T-helper 9 cell (primary cell): ENCODE data around the gene SDCCAG8.

ENCODE experiments used
- DNase-seq: peaks from one replicate; pipeline ENCODE4 v3.0.0-alpha.2; 2020

Gene SDCCAG8

DNA sequence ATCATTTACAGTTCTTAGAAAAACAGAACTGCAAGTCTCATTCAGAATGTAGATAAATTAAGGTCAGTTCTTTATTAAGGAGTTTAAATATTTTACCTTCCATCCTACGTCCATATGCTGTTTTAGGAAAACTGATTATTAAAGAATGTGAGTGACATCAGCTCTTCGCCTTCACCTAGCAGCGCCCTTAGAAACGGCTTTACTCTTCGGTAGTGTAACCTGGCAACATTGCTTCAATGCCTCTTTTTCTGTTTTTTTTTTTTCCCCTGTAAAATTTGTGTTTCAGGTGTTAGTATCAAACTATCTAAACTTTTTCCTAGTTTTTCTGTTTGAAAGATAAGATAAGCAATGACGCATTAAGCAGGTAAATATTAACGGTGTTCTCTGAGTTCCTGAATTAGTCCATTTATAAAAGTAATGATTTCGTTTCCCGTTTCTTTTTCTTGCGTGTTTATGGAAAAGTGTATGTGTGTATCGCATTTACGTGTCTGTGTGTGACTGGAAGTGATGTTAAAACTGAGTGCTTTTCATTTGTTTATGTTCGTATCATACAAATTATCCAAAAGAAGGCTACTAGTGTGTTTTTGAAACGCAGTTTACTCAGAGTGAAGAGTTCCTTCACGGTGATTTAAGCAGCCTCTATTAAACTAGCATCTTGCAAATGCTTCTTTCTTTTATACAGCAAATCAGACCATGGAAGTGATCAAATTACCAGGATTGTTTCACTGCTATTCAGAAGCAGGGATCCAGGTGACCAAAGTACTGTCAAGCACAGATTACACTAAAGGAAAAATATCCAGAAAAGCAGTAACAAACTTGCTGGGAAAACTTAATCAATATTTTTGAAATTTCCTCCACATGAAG, 139.0 kb downstream of the SDCCAG8 start:
- DNase-seq: no peak

DNA sequence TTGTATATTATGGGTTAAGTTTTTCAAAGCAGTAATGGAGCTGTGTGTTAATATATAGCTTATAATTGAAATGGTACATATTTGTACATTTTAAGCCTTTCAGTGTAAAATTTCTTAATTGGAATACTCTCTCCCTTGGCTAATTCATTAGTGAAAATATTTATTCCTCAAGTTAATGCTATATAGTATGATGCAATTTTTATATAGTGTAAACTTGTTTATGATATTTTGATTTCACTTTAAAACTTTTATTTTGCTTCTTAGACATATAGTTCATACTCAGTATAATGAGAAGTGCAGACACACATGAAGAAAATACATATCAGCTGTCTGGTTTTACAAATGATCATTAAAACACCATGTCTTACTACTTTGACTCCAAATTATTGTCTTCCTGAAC, 140.6 kb downstream of the SDCCAG8 start:
- DNase-seq: no peak

DNA sequence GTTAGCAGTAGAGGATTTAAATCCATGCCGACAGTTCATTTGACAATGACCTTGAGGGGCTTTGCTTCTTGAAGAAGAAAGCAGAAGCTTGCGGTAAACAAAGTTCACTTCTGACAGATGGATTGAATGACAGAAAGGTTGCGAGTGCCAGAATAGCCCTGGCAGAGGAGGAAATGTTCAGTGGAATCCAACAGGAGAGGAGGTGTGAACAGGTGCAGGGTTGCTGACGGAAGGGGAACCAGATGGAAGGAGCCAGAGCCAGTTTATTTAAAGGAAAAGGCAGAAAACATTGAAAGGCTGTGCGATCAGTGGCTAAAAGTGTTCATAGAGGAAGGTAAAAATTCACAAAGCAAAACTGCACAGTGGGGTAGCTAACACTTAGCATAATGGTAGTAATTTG, 141.0 kb downstream of the SDCCAG8 start:
- no peak for DNase-seq

DNA sequence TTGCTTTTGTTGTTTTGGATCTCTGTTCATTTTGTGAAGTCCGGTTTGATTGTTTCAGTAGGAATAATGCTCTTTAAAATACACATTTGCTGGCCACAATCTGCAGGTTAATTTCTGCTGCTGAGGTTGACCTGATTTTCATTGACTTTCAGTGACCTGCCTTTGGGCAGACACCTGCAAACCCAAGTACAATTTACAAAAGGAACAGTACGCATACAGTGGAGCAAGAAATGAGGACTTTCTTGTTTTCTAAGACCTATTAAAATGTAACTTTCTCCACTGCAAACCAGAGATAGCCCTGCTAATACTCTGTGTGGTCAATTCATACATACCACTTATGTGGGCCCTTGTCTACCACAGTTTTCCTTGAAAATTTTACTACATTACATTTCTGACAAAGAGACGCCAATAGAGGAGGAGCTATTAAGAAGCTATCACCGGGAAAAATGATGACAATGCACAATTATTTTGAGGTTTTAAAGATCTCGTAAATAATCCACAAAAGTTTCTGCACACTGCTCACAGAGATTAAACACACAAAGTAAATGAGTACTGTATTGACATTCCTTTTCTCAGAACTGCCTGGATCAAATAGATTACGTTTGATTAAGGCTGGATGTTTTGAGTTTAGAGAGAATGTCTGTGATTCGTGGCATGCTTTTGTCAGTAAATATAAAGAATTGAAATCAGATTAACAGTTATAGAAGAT, 141.9 kb downstream of the SDCCAG8 start:
- no peak for DNase-seq

DNA sequence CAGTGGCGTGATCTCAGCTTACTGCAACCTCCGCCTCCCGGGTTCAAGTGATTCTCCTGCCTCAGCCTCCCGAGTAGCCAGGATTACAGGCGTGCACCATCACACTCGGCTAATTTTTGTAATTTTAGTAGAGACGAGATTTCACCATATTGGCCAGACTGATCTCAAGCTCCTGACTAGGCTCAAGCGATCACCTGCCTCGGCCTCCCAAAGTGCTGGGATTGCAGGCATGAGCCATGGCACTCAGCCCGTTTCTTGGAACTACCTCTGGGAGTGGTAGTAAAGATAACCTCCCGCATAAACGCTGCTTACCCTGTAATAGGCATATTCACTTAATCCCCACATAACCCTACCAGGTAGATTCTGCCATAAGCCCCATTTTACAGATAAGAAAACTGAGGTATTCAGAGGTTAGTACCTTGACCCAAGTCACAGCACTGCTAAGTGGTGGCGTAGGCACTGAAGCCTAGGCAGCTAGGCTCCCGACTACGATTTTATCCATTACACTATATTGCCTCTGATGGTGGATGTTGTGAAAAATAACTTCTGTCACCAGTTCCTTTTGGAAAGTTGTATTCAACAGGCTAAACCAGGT, 143.8 kb downstream of the SDCCAG8 start:
- DNase-seq: no peak

DNA sequence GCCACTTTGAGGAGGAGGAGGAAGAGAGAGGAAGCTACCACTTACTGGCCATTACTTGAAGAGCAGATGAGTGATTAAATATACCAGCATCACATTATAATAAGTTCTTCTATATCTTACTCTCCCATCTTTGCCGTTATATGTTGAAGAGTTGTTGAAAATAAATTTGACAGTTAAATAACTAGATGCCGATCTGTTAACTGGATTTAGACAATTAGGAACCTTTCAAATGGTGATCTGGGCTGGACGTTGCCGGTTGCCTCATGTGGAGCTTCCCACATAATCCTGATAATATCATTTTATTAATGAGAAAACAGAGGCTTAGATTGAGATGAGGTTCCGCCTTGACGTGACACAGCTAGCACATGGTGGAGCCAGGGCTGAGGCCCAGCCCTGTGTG, 147.0 kb downstream of the SDCCAG8 start:
- DNase-seq: no peak

DNA sequence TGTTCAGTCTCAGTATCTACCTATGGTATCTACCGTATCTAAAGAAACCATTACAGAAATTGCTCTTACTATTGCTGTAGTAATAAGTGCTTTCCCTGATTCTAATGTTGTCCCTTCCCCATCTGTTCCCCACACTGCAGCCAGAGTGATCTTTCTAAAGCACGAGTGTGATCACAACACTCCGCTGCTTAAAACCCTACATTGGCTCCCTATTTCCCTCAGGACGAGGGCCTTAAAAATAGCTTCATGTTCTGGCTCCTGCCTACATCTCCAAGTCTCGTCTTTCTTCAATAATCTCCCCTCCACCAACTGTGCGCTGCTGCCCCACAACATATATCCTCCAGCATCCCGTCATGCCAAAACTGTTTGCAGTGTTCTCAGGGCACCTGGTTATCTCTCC, 150.6 kb downstream of the SDCCAG8 start:
- no peak for DNase-seq

DNA sequence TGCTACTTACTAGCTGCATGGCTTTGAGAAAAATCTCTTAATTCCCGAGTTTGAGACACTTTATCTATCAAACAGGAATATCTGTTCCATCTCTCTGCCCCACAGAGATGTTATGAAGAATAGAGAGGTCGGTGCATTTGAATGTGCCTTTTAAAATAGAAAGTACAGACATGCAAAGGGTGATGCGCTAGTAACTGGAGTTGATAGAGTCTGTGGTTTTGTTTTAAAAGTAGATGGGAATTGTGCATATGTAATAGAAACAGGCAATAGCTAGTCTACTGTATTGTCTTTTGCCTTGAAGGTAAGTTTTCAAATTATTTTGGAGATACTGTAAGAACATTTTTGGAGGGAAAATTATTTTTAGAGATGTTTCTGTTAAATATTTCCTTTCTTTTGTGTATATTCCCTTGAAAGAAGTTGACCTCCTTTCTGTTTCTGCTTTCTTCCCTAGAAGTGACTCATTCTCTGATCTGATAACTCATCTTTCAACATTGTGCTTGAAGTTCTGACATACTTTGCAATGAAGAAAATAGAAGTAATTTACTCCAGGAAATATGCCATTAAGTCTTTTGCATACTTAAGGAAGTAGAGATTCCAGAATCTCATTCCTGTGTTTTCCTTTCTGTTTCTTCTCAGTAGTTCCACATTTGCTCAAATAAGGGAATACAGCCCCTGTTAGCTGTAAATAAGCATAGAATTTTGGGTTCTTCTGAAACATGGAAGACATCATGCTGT, 151.6 kb downstream of the SDCCAG8 start:
- DNase-seq: no peak

DNA sequence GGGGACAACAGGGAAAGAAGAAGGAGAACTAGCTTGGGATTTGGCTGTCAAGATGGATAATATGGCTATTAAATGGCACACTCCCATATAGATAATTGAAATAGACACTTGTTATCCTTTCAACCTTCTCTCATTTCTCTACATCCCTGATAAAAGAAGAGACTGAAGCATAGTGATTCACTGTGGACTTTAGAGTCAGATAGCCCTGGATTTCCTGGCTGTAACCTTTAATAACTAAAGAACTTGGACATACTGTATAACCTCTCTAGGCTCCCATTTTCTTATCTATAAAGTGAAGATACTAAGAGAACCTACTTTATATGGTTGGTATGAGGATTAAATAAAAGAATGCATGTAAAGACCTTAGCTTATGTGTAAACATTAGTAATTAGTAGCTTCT, 152.6 kb downstream of the SDCCAG8 start:
- no peak for DNase-seq

DNA sequence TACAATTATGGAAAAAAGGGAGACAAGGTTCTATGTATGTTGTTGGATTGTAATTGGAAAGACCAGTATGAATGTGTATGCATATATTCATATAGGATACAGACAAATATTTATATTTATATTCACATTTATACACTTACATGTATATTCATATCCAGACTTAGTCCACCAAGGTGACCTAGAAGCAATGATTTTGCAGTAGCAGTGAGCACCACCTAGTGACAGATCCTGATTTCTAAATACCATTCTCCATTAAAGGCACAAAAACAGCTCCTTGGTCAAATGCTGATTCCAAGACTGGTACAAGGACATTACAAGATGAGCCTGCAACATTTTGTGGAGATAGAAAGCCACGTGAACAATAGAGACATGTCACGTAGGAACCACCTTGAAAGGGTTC, 153.4 kb downstream of the SDCCAG8 start:
- no peak for DNase-seq

DNA sequence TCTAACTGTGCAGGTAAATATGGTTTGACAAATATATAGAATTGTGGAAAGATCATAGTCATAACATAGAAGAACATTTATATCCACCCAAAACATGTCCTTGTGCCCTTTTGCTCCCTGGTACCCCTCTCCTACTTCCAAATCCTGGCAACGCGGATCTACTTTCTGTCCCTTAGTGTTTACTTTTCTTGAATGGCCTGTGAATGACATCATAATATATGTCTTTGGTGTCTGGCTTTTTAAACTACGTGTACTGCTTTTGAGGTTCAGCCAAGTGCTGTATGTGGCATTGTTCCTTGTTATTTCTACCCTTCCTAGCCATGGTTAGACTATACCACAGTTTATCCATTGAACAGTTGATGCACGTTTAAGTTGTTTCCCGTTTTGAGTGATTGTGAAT, 155.6 kb downstream of the SDCCAG8 start:
- no peak for DNase-seq

DNA sequence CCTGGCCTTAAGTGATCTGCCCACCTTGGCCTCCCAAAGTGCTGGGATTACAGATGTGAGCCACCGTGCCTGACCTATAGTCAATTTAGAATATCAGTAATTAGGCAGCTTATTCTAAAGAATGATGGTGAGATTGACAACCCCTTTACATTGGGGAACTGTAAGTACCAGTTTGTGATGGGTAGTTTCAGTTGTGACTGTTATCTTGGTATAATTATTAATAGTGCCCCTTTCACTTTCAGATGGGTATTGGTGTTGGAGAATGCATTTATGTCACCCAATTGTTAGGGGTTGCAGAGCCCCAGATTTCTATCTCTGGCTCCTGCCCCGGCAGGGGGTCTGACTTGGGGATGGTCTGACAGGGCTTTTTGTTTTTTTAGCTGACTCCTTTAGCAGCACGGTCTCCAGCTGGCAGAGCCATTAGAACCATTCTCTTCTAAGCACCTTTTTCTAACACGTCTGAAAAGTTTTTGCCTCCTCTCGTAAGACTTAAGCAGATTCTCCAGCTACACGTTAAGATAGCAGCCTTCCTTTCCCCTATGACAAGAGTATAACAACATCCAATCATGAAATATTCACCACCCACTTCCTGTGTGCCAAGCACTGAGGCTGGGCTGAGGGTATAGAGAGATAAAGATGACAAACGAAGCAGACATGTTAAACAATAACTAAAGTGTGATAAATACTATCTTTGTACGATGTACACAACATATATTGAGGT, 157.8 kb downstream of the SDCCAG8 start:
- no peak for DNase-seq

DNA sequence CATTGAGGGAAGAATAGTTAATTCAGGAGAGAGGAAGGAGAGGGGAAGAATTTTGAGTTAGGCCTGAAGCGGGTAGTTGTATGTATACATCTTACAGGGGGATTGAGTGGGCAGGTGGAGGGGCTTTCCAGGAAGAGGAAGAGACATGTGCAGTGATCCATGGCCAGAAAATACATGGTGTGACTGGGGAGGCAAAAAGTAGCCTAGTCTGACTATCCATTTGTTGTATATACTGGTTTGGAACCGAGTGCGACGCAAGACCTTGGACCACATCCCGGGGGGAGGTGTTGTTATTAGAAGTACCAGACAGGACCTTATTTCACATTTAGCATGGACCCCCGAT, 158.3 kb downstream of the SDCCAG8 start:
- DNase-seq: no peak

DNA sequence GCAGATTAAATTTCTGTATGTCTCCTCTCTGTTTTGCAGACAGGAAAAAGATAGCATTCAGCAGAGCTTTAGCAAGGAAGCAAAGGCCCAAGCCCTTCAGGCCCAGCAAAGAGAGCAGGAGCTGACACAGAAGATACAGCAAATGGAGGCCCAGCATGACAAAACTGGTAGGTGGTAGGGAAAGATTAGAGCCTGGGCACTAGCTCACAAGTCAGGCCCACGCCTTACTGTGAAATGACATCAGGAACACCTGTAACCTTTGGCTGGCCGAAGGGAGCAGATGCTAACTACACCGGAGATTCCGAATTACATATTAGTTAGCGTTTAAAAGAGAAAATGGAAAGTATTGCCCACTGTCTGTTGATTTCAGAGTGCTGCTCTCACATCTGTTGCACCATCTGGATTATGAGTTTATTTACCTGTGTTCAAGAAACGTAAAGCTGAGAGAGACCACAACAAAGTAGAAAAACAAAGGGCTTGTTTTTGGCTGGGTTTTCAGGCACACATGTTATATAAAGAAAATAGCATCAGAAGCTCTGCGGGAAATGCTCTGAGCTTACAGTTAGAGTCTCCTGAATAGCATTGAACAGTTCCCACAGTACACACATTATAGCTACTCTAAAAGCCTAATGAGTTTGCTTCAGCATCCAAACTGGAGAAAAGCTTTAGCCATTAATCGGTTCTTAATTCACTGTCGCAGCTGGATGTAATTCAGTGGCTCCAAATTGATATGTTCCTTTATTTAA, 160.0 kb downstream of the SDCCAG8 start:
- DNase-seq: no peak

DNA sequence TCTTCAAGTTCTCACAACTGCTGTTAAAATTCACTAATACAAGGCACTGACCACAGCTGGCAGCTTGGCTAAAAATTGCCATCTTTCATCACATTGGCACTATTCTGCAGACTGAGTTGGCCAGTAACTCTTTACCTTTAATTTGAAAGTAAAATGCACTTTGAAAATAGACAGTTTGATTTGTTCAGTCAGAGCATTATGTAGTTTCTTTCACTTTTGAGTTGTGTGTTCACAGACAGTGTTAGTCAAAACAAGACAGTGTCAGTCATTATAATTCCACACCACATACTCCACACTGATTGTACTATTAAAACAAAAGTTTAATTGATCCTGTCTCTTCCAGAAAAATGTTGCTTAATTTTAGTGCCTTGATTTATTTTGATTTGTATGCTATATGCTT, 160.7 kb downstream of the SDCCAG8 start:
- no peak for DNase-seq

DNA sequence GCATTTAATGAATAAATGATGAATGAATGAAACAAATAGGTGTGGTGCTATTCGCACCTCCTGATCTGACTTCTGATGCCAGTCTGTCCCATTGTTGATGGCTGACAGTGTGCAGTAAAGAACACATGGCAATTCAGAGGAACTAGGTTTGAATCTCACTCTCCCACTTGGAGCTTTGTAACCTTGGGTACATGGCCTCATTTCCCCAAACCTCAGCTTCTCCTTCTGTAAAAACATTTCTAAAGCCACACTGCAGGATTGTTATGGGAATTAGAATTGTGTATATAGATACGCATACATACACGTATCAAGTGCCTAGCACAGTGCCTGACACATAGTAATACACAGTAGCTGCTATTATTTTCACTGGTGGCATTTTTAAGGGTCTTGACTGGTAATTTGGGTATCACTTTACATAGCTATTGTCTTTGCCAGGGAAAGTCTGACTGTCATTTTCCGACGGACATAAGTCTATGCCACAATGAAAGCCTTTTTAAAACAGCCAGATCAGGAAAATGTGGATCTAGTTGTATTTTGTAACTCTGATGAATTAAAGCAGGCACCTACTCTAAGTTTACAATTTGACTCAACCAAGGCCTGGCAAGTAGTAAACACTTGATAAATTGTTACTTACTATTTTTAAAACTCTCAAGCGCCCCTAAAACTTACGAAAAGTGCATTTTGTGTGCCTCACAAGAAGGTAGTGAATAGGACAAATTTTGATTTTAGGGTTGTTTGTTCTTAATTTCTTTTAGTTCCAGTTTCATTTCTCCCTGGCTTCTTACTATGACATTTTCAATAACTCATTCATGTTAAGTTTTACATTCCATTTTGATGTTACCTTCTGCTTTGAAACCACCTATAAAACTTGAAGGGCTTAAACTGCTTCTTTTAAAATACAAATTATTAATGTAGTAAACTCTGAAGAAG, 164.4 kb downstream of the SDCCAG8 start:
- DNase-seq: no peak

DNA sequence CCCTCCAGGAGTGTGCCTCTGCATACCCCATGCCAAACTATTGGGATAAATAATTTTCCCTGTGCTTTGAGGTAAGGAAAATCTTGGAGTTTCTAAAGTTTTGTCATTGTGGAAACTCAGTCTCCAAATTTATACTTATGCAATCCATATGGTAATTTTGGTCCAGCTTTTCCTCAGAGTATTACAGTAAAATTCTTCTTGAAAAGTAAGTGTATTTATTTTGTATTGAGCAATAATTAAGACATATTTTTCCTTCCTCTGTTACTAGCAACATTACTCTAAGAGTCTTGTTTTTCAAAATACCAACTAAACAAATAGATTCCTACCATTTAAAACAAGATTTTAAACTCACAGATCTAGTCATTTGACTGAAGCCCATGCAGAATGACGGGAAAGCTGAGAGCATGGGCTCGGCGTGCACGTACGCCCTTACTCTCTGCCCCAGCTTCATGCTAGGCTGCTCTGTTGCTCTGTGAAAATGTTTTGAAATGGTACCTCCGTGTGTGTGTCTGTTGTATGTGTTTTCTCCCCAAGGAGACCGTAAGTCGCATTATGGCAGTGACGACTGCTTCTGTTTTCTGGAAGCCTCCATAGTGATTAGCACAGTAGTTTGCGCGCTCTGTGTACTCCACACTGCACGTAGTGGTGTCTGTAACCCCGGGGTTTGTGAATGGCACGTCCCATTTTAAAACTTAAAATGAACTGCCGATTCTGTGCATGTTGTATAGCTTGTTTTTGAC, 165.3 kb downstream of the SDCCAG8 start:
- no peak for DNase-seq

DNA sequence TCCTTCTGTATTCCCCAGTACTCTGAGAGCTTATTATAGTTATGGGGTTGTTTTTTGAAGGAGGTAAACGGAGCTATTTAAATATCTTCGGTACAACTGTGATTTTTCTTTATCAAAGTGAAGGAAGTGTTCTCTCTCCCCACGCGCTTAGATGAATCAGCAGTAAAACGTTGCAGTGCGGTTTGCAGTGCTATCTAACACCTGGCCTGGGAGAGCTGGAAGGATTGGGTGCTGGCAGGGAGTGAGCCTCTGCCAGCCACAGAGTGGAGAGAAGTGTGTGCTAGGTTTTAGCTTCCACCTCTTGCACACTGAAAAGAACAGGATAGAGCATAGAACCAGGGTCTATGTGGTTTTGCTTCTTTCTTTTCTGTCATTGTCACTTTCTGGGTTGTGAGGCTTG, 165.9 kb downstream of the SDCCAG8 start:
- no peak for DNase-seq

DNA sequence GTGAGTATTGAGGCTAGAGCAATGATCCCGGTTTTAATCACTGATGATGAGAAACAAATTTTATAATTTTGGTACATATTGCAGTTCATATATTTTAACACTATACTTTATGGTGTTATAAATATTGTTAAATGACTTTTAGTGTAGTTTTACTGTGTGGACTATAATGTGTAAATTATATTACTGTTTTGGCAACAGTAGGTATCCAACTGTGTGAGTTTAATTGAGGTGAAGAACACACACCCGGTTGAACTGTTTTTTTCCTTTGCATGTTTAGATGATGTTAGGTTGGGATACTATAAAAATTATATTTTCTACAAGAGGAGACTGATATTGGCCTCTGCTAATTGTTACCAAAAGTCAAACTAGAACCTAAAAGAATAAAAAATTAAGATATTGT, 166.5 kb downstream of the SDCCAG8 start:
- DNase-seq: no peak

DNA sequence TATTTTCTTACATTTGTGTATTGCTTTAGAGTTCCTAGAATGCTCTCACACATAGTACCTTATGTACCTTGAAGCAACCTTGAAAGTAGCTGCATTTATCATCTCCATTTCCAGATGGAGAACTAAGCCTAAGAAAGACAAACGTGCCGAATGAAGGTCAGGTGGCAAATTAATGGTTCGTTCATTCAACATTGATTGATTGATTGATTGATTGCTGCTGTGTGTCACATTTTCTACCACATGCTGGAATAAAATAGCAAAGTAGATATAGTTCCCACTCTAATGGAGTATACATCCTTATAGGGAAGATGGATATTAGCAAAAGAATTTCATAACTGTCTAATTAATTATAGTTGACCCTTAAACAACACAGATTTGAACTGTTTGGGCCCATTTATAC, 172.2 kb downstream of the SDCCAG8 start:
- no peak for DNase-seq
